Activated naive CD8-positive, alpha-beta T cell treated with anti-CD3 and anti-CD28 coated beads, Interleukin-2, amount 10 ng/mL, durations not matched to agents 7 days and 5 days (primary cell): Measurements from ENCODE around the gene LIMA1. TPM values are rescaled to one million over a fixed set of nuclear protein-coding genes. Genes with fewer than 3 reads are reported as not detected.
A peak's percentile ranks its signal among the peaks of the same experiment; 100 is the strongest.
"Not testable (repeated sequence)": the region's sequence is repeated elsewhere in the genome, so short reads cannot be mapped to it uniquely, and the experiment has no call there.

ENCODE experiments used
- ATAC-seq: fragments of 150-1000 bp; cut with Tn5 transposase; one replicate; pipeline ENCODE4 v1.10.0; 2021; ENCODE audit warnings: low read depth, moderate library complexity
- POLR2A ChIA-PET: fragments of 350-600 bp; sonication (Branson Sonifier 250); formaldehyde crosslinking; loops from one replicate; lab custom pipeline; 2021; ENCODE audit warnings: antibody characterized with exemption; lab: Charles Lee
- DNase-seq: peaks from one replicate; pipeline ENCODE4 v3.0.0; 2021
- H3K27ac Mint-ChIP-seq: one replicate; pipeline ENCODE4 v1.8.0; 2022; ENCODE audit warnings: mild to moderate bottlenecking, mixed read lengths
- H3K27me3 Mint-ChIP-seq: one replicate; pipeline ENCODE4 v1.8.0; 2022; ENCODE audit warnings: mild to moderate bottlenecking, moderate library complexity, mixed read lengths
- H3K36me3 Mint-ChIP-seq: one replicate; pipeline ENCODE4 v1.8.0; 2021; ENCODE audit warnings: mild to moderate bottlenecking, mixed read lengths
- H3K4me1 Mint-ChIP-seq: one replicate; pipeline ENCODE4 v1.8.0; 2021; ENCODE audit warnings: mixed read lengths
- H3K4me3 Mint-ChIP-seq: one replicate; pipeline ENCODE4 v1.8.0; 2022; ENCODE audit warnings: mild to moderate bottlenecking, moderate library complexity, mixed read lengths
- H3K9me3 Mint-ChIP-seq: one replicate; pipeline ENCODE4 v1.8.0; 2021; ENCODE audit warnings: mixed read lengths
- total RNA-seq, 2 experiments: library from RNA; stranded (reverse); gene quantifications; one replicate each; pipeline ENCODE4 v1.2.3, GENCODE V29; 2021

LIMA1 gene
- 10 to 100 TPM; 11.3 to 13.6 TPM for total RNA-seq

DNA sequence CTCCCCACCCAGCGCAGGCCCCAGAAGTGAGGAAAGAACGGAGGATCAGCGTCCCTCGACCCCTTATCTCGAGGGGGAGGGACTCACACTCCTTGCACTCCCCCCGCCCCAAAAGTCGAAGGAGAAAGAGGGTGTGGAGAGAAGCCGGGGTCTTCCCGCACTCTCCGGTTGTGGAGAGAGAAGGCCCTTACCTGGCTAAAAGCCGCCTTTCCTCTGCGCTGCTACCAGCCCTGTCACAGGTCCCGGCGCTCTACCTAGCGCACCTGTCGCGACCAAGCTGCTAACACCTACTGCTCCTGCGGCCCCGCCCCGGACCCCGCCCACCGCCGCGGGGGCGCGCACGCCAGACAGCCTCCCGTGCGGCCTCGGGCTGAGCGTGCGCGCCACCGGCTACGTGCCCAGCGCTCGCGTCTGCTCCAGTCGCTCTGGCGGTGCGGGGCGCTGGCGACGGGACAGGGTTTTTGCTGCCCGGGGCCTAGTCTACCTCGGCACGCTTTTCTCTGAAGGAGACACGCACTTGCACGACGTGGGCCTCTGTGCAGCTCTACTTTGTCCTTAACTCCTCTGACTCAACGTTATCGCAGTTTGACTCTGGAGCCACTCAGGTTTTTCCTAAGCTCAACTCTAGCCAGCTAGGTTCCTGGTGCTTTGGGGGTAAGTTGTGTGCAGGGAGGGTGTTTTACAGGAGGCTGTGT lies at the start of gene LIMA1:
Gene LIMA1 (minus strand): TSS at position 292 of the 695 bp plus-strand sequence. CDS start 34,769 bp downstream, outside the sequence.
- ATAC-seq (peak; percentile 98), DNase-seq (peak; percentile 98)
- Mint-ChIP-seq H3K9me3 (no peaks in the 10 kb centered on the region), H3K27me3 (peaks cover 14% of the 10 kb centered on the region), H3K4me3 (peak within 1 kb of the TSS; percentile 90), H3K27ac (peak within 1 kb of the TSS; percentile 89), H3K4me1 (peaks cover 17% of the 10 kb centered on the region), H3K36me3 (peaks cover 5% of the 10 kb centered on the region)
- POLR2A ChIA-PET, result interaction anchor here (0.6 to 1.9 kb wide), 6 partner anchors 46 to 201 kb away, joined by 3 to 12 read pairs (median 4); partner anchors contain the start of genes COX14 and SMARCD1

DNA sequence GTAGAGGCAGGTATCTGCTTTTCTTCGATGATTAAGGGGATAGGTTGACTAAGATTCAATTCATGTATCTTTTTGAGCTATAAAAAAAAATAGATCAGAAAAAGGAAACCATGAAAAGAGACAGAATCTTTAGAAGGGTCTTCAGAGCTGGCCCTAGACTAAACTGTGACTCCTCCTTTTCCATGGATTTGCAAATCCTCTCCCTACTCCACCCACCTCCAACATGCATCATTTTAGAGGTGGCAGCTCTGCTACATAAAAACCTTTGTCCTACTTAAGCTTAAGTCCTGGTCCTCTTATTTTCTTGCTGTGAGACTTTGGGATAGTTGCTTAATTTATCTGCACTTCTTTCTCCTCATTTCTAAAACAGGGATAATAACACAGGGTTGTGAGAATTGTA lies 48.4 kb upstream of the LIMA1 start:
- Mint-ChIP-seq H3K4me1 (peaks cover 3% of the 10 kb centered on the region), H3K9me3 (no peaks in the 10 kb centered on the region), H3K36me3 (no peaks in the 10 kb centered on the region), H3K27me3 (peaks cover 2% of the 10 kb centered on the region), H3K27ac (no peak overlapping the region), H3K4me3 (no peak overlapping the region)
- POLR2A ChIA-PET, result interaction anchor here (0.5 kb wide), 1 partner anchor 169 kb away, joined by 7 read pairs; no protein-coding TSS in a partner anchor
- DNase-seq, result no peak
- ATAC-seq, result no peak

DNA sequence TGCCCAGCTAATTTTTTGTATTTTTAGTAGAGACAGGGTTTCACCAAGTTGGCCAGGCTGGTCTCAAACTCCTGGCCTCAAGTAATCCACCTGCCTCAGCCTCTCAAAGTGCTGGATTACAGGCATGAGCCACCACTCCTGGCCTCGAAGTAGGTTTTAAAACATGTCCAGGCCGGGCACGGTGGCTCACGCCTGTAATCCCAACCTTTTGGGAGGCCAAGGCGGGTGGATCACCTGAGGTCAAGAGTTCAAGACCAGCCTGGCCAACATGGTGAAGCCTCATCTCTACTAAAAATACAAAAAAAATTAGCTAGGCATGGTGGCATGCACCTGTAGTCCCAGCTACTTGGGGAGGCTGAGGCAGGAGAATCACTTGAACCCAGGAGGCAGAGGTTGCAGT lies 45.3 kb upstream of the LIMA1 start:
- H3K4me1 Mint-ChIP-seq, H3K36me3 Mint-ChIP-seq, ATAC-seq, H3K27me3 Mint-ChIP-seq, H3K27ac Mint-ChIP-seq, H3K9me3 Mint-ChIP-seq, DNase-seq, POLR2A ChIA-PET, H3K4me3 Mint-ChIP-seq: not testable (repeated sequence)

DNA sequence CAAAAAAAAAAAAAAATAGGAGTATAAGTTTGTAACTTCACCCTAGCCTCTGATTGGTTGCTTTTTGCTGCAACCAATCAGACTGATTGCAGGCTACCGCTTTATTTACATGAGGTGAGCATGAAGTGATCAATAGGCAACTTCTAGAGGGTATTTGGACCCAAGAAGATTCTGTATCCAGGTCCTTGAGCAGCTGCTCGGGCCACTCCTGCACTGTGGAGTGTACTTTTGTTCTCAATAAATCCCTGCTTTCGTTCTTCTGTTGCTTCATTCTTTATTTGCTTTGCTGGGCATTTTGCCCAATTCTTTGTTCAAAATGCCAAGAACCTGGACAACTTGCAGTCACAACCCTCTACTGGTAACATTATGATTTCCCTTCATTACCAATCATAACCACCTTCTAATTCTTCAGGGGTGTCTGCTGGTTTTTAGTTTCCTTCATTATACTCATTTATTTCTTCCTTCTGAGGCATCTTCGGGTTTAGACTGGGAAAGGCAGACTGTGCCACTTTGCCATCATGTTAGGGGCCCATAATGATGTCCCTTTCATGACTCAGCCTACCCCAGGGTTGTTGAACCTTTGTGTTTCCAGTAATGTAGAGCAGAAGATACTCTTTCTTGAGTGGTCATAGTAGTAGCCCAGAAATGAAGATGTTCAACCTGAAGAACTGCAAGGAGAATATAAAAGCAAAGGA lies 43.4 kb upstream of the LIMA1 start:
- no peak overlapping the region for H3K4me3 Mint-ChIP-seq
- POLR2A ChIA-PET, result no interaction called here
- no peak for ATAC-seq
- H3K27me3 Mint-ChIP-seq, result no peaks in the 10 kb centered on the region
- no peaks in the 10 kb centered on the region for H3K4me1 Mint-ChIP-seq
- no peak for DNase-seq
- no peak overlapping the region for H3K27ac Mint-ChIP-seq
- H3K36me3 Mint-ChIP-seq, result no peaks in the 10 kb centered on the region
- no peaks in the 10 kb centered on the region for H3K9me3 Mint-ChIP-seq

DNA sequence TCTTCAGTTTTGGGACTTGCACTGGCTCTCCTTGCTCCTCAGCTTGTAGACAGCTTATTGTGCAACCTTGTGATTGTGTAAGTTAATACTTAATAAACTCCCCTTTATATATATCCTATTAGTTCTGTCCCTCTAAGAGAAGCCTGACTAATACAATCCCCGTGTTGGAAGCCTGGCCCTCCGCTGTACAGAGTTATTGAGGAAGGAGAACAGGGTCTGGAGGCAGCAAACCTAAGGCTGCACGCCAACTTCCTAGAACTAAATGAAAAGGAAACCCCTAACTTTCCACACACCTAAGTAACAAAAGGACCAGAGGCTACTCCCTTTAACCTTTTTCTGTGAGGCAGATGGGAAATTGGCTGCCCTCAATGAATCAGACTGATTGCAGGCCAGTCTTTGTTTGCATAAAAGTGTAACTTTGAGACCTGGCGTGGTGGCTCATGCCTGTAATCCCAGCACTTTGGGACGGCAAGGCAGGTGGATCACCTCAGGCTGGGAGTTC lies 42.6 kb upstream of the LIMA1 start:
- no peaks in the 10 kb centered on the region for H3K9me3 Mint-ChIP-seq
- H3K27ac Mint-ChIP-seq, result no peak overlapping the region
- no peaks in the 10 kb centered on the region for H3K27me3 Mint-ChIP-seq
- ATAC-seq, result no peak
- POLR2A ChIA-PET, result no interaction called here
- no peaks in the 10 kb centered on the region for H3K4me1 Mint-ChIP-seq
- no peaks in the 10 kb centered on the region for H3K36me3 Mint-ChIP-seq
- H3K4me3 Mint-ChIP-seq, result no peak overlapping the region
- DNase-seq, result no peak

DNA sequence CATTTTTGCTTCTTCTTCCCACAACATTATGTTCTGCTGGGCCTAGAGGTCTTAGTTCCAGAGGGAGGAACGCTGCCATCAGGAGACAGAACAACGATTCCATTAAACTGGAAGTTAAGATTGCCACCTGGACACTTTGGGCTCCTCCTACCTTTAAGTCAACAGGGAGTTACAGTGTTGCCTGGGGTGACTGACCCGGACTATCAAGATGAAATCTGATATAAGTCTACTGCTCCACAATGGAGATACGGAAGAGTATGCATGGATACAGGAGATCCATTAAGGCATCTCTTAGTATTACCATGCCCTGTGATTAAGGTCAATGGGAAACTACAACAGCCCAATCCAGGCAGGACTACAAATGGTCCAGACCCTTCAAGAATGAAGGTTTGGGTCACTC lies 41.5 kb upstream of the LIMA1 start:
- H3K27ac Mint-ChIP-seq, H3K9me3 Mint-ChIP-seq, H3K36me3 Mint-ChIP-seq, H3K4me1 Mint-ChIP-seq, DNase-seq, H3K4me3 Mint-ChIP-seq, H3K27me3 Mint-ChIP-seq, POLR2A ChIA-PET, ATAC-seq: not testable (repeated sequence)

DNA sequence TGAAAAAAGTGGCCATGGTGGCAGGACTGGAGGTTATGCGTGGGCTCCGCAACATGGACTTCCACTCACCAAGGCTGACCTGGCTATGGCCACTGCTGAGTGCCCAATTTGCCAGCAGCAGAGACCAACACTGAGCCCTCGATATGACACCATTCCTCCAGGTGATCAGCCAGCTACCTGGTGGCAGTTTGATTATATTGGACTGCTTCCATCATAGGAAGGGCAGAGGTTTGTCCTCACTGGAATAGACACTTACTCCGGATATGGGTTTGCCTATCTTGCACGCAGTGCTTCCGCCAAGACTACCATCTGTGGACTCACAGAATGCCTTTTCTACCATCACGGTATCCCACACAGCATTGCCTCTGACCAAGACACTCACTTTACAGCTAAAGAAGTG lies 40.8 kb upstream of the LIMA1 start:
- not testable (repeated sequence) for H3K36me3 Mint-ChIP-seq

DNA sequence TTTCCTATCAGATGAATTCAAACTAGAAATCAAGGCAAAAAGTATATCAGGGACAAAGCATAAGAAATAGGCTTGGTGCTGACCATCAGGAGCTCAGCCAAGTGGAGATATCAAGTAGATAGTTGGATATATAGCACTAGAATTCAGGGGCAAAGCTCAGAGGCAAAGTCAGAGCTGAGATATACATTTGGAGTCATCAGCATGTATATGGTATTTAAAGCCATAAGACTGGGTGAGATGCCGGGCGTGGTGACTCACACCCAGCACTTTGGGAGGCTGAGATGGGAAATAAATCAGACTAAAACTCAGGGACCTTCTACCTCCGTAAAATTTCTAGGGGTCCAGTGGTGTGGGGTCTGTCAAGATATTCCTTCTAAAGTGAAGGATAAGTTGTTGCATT lies 38.9 kb upstream of the LIMA1 start:
- ATAC-seq (no peak), DNase-seq (no peak)
- Mint-ChIP-seq H3K4me3 (no peak overlapping the region), H3K9me3 (no peaks in the 10 kb centered on the region), H3K27me3 (no peaks in the 10 kb centered on the region), H3K27ac (no peak overlapping the region), H3K36me3 (no peaks in the 10 kb centered on the region), H3K4me1 (no peaks in the 10 kb centered on the region)
- POLR2A ChIA-PET, result no interaction called here

More for the DNA sequence above, 40.8 kb upstream of the LIMA1 start:
- H3K27ac Mint-ChIP-seq, H3K4me3 Mint-ChIP-seq, POLR2A ChIA-PET, H3K4me1 Mint-ChIP-seq, ATAC-seq, H3K9me3 Mint-ChIP-seq, DNase-seq, H3K27me3 Mint-ChIP-seq: not testable (repeated sequence)

DNA sequence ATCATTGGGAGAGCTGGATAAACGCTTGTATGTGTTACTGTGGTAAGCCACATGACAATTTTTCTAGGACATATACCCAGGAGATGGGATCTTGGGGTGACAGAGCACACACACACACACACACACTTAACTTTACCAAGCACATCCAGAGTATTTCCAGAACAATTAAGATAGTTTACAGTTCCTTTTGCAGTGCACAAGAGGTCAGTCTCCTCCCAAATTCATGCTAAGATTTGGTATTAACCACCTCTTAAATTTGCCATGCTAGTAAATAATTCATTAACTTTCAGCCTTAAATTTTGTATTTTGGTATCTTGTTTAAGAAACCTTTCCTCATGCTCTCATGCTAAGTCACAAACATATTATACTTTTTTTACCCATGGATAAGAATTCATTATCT lies 33.9 kb upstream of the LIMA1 start:
- Mint-ChIP-seq H3K27me3 (no peaks in the 10 kb centered on the region), H3K27ac (no peak overlapping the region), H3K4me1 (no peaks in the 10 kb centered on the region), H3K9me3 (no peaks in the 10 kb centered on the region), H3K4me3 (no peak overlapping the region), H3K36me3 (no peaks in the 10 kb centered on the region)
- no peak for ATAC-seq
- DNase-seq, result no peak
- POLR2A ChIA-PET, result no interaction called here

DNA sequence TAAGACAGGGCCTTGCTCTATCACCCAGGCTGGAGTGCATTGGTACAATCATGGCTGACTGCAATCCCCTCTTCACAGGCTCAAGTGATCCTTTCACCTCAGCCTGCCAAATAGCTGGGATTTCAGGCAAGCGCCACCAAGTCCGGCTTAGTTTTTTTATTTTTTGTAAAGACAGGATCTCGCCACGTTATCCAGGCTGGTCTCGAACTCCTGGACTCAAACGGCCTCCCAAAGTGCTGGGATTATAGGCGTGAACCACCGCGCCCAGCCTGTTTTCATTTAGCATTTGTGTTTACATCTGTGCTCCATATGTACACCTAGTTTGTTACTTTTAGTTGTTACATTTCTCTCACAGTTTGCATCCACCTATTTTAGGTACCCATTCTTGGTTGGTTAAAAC lies 32.5 kb upstream of the LIMA1 start:
- no peaks in the 10 kb centered on the region for H3K36me3 Mint-ChIP-seq
- DNase-seq (no peak), ATAC-seq (no peak)
- no peaks in the 10 kb centered on the region for H3K4me1 Mint-ChIP-seq
- no peak overlapping the region for H3K27ac Mint-ChIP-seq
- H3K9me3 Mint-ChIP-seq, result no peaks in the 10 kb centered on the region
- POLR2A ChIA-PET, result interaction anchor here (0.7 kb wide), 1 partner anchor 85 kb away, joined by 4 read pairs; no protein-coding TSS in a partner anchor
- no peaks in the 10 kb centered on the region for H3K27me3 Mint-ChIP-seq
- H3K4me3 Mint-ChIP-seq, result no peak overlapping the region

DNA sequence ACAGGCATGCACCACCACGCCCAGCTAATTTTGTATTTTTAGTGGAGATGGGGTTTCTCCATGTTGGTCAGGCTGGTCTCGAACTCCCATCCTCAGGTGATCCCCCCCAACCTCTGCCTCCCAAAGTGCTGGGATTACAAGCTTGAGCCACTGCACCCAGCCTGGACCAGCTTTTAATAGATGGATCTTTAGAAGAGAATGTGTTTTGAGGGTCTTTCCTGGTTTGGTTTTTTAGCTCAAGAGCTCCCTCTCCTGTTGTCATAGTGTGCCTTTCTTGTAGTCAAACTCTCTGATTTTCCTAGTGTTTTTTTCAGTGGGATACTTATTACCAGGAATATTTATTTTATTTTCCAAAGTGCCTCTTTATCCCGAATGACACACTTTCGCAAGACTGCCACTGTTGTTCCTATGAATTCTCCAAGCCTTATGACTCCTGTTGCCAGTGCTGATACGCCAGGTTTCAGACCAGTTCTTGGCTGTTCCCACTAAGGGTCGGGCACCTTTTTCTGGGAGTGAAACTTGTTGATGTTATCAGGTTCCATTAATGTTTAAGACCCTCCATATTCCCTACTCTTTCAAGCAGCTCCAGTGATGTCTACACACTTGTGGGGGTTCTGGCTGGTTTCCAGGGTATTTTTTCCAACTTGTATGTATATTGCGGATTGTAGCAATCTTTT lies 31.5 kb upstream of the LIMA1 start:
- Mint-ChIP-seq H3K36me3 (no peaks in the 10 kb centered on the region), H3K4me3 (no peak overlapping the region), H3K9me3 (no peaks in the 10 kb centered on the region), H3K4me1 (no peaks in the 10 kb centered on the region), H3K27me3 (no peaks in the 10 kb centered on the region), H3K27ac (no peak overlapping the region)
- no peak for ATAC-seq
- DNase-seq, result no peak
- POLR2A ChIA-PET, result interaction anchor here (0.7 kb wide), 1 partner anchor 84 kb away, joined by 4 read pairs; no protein-coding TSS in a partner anchor

DNA sequence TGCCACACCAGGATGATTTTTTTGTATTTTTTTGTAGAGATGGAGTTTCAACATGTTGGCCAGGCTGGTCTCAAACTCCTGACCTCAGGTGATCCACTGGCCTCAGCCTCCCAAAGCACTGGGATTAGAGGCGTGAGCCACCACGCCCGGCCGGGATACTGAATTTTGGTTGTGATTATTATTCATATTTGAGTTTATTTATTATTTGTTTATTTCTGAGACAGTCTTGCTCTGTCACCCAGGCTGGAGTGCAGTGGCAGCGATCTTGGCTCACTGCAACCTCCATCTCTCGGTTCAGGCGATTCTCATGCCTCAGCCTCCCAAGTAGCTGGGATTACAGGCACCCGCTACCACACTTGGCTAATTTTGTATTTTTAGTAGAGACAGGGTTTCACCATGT lies 30.7 kb upstream of the LIMA1 start:
- H3K9me3 Mint-ChIP-seq, H3K4me1 Mint-ChIP-seq, H3K4me3 Mint-ChIP-seq, H3K36me3 Mint-ChIP-seq, ATAC-seq, DNase-seq, H3K27me3 Mint-ChIP-seq, POLR2A ChIA-PET, H3K27ac Mint-ChIP-seq: not testable (repeated sequence)

DNA sequence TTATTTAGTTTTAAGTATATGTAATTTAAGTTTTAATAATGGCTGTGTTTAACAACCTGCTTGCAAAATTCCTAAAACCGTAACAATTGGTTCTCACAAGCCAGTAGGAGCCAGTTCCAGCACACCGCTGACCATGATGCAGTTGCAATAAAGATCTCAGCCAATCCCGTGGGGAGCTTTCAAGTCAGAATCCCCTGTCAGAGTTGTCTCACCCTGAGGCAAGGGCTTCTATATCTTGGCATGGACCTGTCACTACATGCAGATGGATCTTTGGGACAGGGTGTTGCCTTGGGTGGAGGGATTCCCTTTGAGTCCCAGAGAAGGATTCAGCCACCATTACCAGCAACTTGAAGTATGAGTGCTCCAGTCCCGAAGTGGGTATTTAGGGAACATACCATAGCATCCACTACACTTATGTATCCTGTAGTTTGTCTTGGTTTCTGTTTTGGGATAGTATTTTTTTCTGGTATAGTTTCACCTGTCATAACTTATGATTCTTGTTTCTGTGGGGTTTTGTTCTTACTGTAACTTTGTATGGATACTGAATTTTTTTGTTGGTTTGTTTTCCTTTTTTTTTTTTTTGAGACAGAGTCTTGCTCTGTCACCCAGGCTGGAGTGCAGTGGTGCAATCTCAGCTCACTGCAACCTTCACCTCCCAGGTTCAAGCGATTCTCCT lies 30.1 kb upstream of the LIMA1 start:
- Mint-ChIP-seq H3K27ac (no peak overlapping the region), H3K4me1 (no peaks in the 10 kb centered on the region), H3K36me3 (no peaks in the 10 kb centered on the region), H3K27me3 (no peaks in the 10 kb centered on the region), H3K9me3 (no peaks in the 10 kb centered on the region), H3K4me3 (no peak overlapping the region)
- no peak for ATAC-seq
- POLR2A ChIA-PET, result no interaction called here
- no peak for DNase-seq
